AG08396 (cell line): ENCODE data around the gene LYPD5.
"Not testable (repeated sequence)": the region's sequence is repeated elsewhere in the genome, so short reads cannot be mapped to it uniquely, and the experiment has no call there.

Experiments
- DNase-seq: peaks from one replicate; pipeline ENCODE4 v3.0.0; 2012; ENCODE audit warnings: low spot score, mixed read lengths

LYPD5 gene

GRCh38 chr19:43802216-43802951 is at the start of gene LYPD5:
LYPD5 (minus strand) TSS chr19:43802447; CDS start chr19:43802380, 67 bp downstream.
- DNase-seq, result no peak

GRCh38 chr19:43848821-43849220 is 46.6 kb upstream of the LYPD5 start:
- no peak for DNase-seq

GRCh38 chr19:43847884-43848283 is 45.6 kb upstream of the LYPD5 start:
- no peak for DNase-seq

GRCh38 chr19:43847246-43847645 is 45.0 kb upstream of the LYPD5 start:
- DNase-seq, result no peak

- no peak for DNase-seq
These were observed 39.8 kb upstream of the LYPD5 start for GRCh38 chr19:43842007-43842406.

GRCh38 chr19:43839139-43839538 is 36.9 kb upstream of the LYPD5 start:
- DNase-seq, result no peak

GRCh38 chr19:43826787-43827754 is 24.8 kb upstream of the LYPD5 start, which contains the start of gene ZNF283:
ZNF283 (plus strand) TSS chr19:43827321; CDS start chr19:43833505, 6,184 bp downstream.
- peak; percentile 92 for DNase-seq

GRCh38 chr19:43824572-43824971 is 22.3 kb upstream of the LYPD5 start:
- not testable (repeated sequence) for DNase-seq

- not testable (repeated sequence) for DNase-seq
These were observed 21.6 kb upstream of the LYPD5 start for GRCh38 chr19:43823856-43824255.

- DNase-seq, result no peak
These were observed 18.6 kb upstream of the LYPD5 start for GRCh38 chr19:43820884-43821215.

GRCh38 chr19:43820098-43820883 is 18.0 kb upstream of the LYPD5 start:
- DNase-seq, result peak; percentile 72

- no peak for DNase-seq
These were observed 16.3 kb upstream of the LYPD5 start for GRCh38 chr19:43818500-43818899.

- DNase-seq, result not testable (repeated sequence)
These were observed 15.2 kb upstream of the LYPD5 start for GRCh38 chr19:43817454-43817853.

- DNase-seq, result no peak
These were observed 12.6 kb upstream of the LYPD5 start for GRCh38 chr19:43814663-43815352.

- no peak for DNase-seq
These were observed 10.4 kb upstream of the LYPD5 start for GRCh38 chr19:43812688-43813087.

- no peak for DNase-seq
These were observed 10.0 kb upstream of the LYPD5 start for GRCh38 chr19:43812259-43812658.

- no peak for DNase-seq
These were observed 9.6 kb upstream of the LYPD5 start for GRCh38 chr19:43811837-43812236.

GRCh38 chr19:43809762-43810696 is 7.8 kb upstream of the LYPD5 start:
- DNase-seq, result peak; percentile 42

GRCh38 chr19:43807651-43808050 is 5.4 kb upstream of the LYPD5 start:
- DNase-seq, result no peak

- no peak for DNase-seq
These were observed 4.6 kb upstream of the LYPD5 start for GRCh38 chr19:43806848-43807247.
